CD4-positive, CD25-positive, alpha-beta regulatory T cell (primary cell): Measurements from ENCODE around the gene PRKAR2B. TPM values are rescaled to one million over a fixed set of nuclear protein-coding genes. Genes with fewer than 3 reads are reported as not detected.

ENCODE experiments used
- ATAC-seq, 2 donors: fragments of 150-1000 bp; cut with Tn5 transposase; one replicate each; pipeline ENCODE4 v1.10.0; 2021; ENCODE audit warnings: low read depth in 2 of 2, moderate number of reproducible peaks in 2 of 2, moderate library complexity in 1 of 2
- DNase-seq, 3 donors: peaks; one replicate each; pipeline versions ENCODE4 v3.0.0 to v3.0.0-alpha.2; 2012 to 2022; ENCODE audit warnings: mixed read lengths in 1 of 3
- H3K27ac ChIP-seq: one replicate; pipeline ENCODE4 v1.7.0; 2013; ENCODE audit warnings: mild to moderate bottlenecking, low read length; ENCODE audit not compliant: insufficient read depth, poor library complexity, severe bottlenecking
- H3K27me3 ChIP-seq: one replicate; pipeline ENCODE4 v1.7.0; 2013; ENCODE audit warnings: low read length; ENCODE audit not compliant: control insufficient read depth, insufficient read depth
- H3K36me3 ChIP-seq: one replicate; pipeline ENCODE4 v1.7.0; 2013; ENCODE audit warnings: mild to moderate bottlenecking, low read length, moderate library complexity; ENCODE audit not compliant: control insufficient read depth, insufficient read depth
- H3K4me1 ChIP-seq: 2 replicates; pipeline ENCODE4 v1.7.0; 2013; ENCODE audit warnings: mild to moderate bottlenecking, low read length; ENCODE audit not compliant: insufficient read depth, control insufficient read depth, poor library complexity, severe bottlenecking
- H3K4me3 ChIP-seq: one replicate; pipeline ENCODE4 v1.7.0; 2013; ENCODE audit warnings: low read depth, mild to moderate bottlenecking, low read length, moderate library complexity
- H3K9me3 ChIP-seq, 2 experiments: 1 replicate in 1 of 2; 2 replicates in 1 of 2; pipeline ENCODE4 v1.7.0; 2013; ENCODE audit warnings: low read length in 2 of 2, mild to moderate bottlenecking in 1 of 2, moderate library complexity in 1 of 2; ENCODE audit not compliant: control insufficient read depth in 2 of 2
- H3K27ac Mint-ChIP-seq, 3 donors: one replicate each; pipeline ENCODE4 v1.8.0; 2020 to 2022; ENCODE audit warnings: mild to moderate bottlenecking in 3 of 3, mixed read lengths in 3 of 3, moderate library complexity in 2 of 3
- H3K27me3 Mint-ChIP-seq: one replicate; pipeline ENCODE4 v1.8.0; 2022; ENCODE audit warnings: mild to moderate bottlenecking, mixed read lengths
- H3K36me3 Mint-ChIP-seq: one replicate; pipeline ENCODE4 v1.8.0; 2020; ENCODE audit warnings: mixed read lengths
- H3K4me1 Mint-ChIP-seq, 4 donors: one replicate each; pipeline ENCODE4 v1.8.0; 2020 to 2022; ENCODE audit warnings: mixed read lengths in 4 of 4, mild to moderate bottlenecking in 1 of 4
- H3K4me3 Mint-ChIP-seq, 4 donors: one replicate each; pipeline ENCODE4 v1.8.0; 2020 to 2022; ENCODE audit warnings: mild to moderate bottlenecking in 4 of 4, mixed read lengths in 4 of 4, moderate library complexity in 3 of 4
- H3K9me3 Mint-ChIP-seq, 7 donors: one replicate each; pipeline ENCODE4 v1.8.0; 2020 to 2022; ENCODE audit warnings: mixed read lengths in 7 of 7, mild to moderate bottlenecking in 3 of 7, moderate library complexity in 2 of 7
- polyA plus RNA-seq, 4 donors: library from polyadenylated mRNA; unstranded; fragments of 300-500 nt; fragmentation: Illumina TruSeq; gene quantifications; one replicate each; pipeline ENCODE4 v1.2.3, GENCODE V29; 2021
- total RNA-seq: library from RNA; stranded (reverse); gene quantifications from one replicate; pipeline ENCODE4 v1.2.3, GENCODE V29; 2022

PRKAR2B gene
- total and polyA plus RNA-seq, 5 donors from 2014 or later = 0.05 to 8.0 (median 0.11) TPM

GRCh38 chr7:107206706-107207105 is 162.2 kb downstream of the PRKAR2B start:
- H3K4me3 Mint-ChIP-seq = no peak overlapping the region
- ATAC-seq (no peak), DNase-seq (no peak)
- H3K36me3 ChIP-seq = peaks cover 87% of the 10 kb centered on the region
- no peaks in the 10 kb centered on the region for H3K27me3 Mint-ChIP-seq
- H3K4me3 ChIP-seq = no peak overlapping the region
- peaks cover 51% of the 10 kb centered on the region for H3K36me3 Mint-ChIP-seq
- H3K27ac ChIP-seq = no peak overlapping the region
- peaks cover 0 to 1% (median 0%) of the 10 kb centered on the region in 7 donors for H3K9me3 Mint-ChIP-seq
- H3K27me3 ChIP-seq = no peaks in the 10 kb centered on the region
- peak overlapping the region in 1 of 3 donors; percentile 23 for H3K27ac Mint-ChIP-seq
- H3K9me3 ChIP-seq = no peaks in the 10 kb centered on the region
- peaks cover 0 to 11% (median 3%) of the 10 kb centered on the region in 4 donors for H3K4me1 Mint-ChIP-seq
- H3K4me1 ChIP-seq = no peaks in the 10 kb centered on the region

DNA sequence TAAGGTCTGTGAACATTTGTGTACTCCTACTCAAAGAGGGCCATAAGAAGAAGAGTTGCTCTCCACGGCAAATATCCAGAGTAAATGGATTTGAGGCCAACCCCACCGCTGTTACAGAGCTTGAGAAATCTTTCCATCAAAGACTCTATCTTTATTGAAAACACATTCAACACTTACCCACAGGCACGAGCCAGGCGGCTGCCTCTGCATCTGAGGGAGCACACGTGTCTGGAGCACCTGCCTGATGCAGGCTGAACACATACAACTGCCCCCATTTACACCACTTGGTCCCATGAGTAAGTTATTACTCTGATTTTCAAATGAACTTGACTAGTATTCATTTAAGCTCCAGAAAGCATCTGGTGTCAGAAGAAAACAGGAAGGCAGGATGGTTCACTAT is 163.0 kb downstream of the PRKAR2B start:
- H3K27me3 ChIP-seq = no peaks in the 10 kb centered on the region
- Mint-ChIP-seq H3K36me3 (peaks cover 46% of the 10 kb centered on the region), H3K9me3 (peaks cover 0 to 1% (median 0%) of the 10 kb centered on the region in 7 donors), H3K27ac (peak overlapping the region in 1 of 3 donors; percentile 23), H3K4me1 (peaks cover 0 to 11% (median 3%) of the 10 kb centered on the region in 4 donors), H3K4me3 (no peak overlapping the region), H3K27me3 (no peaks in the 10 kb centered on the region)
- no peaks in the 10 kb centered on the region for H3K4me1 ChIP-seq
- DNase-seq (no peak), ATAC-seq (no peak)
- H3K27ac ChIP-seq = no peak overlapping the region
- H3K4me3 ChIP-seq = no peak overlapping the region
- H3K36me3 ChIP-seq = peaks cover 81% of the 10 kb centered on the region
- H3K9me3 ChIP-seq = no peaks in the 10 kb centered on the region

DNA sequence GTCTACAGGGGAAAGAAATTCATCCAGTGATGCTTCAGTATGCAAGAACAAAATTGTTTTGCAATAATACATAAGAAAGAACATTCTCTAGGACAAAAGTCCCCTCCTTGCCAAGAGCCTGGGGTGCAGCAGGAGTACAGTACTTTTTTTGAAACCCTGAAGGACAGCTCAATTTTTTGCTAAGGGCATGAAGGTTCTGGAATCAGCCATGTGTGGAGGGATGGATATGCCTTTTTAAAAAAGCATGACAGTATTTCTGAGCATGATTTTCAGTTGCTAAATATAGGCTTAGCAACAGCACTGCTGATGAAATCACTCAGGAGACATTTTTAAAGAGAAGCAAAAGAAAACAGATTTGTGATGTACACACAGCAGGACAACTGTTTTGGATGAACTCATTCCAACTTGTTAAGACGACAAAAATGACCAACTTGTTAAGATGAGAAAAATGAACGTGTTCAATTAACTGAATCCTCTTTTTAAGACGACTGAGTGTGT is 163.6 kb downstream of the PRKAR2B start:
- DNase-seq = no peak
- Mint-ChIP-seq H3K27ac (peak overlapping the region in 1 of 3 donors; percentile 78), H3K4me3 (no peak overlapping the region)

DNA sequence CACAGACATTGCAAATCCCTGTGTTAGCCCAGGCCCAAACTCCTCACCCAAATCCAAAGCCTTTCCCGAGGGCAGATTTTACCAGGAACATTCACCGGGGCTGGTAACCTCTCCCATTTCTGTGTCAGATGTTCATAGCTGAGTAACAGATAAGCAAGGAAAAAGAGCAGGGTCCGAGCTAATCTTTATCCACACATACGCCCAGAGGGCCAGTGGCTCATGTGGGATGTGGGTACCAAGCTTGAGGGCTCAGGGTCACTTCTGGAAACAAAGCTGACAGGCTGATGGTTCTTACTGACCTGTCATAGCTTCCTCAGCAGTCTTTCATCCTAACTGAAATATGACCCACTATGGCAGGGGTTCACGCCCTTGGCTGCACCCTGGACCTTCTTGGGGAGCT is 164.1 kb downstream of the PRKAR2B start:
- H3K27me3 Mint-ChIP-seq = no peaks in the 10 kb centered on the region
- Histone ChIP-seq H3K36me3 (peaks cover 72% of the 10 kb centered on the region), H3K4me3 (no peak overlapping the region), H3K27me3 (no peaks in the 10 kb centered on the region), H3K9me3 (no peaks in the 10 kb centered on the region), H3K27ac (no peak overlapping the region), H3K4me1 (no peaks in the 10 kb centered on the region)
- DNase-seq = no peak
- peaks cover 0 to 2% (median 0%) of the 10 kb centered on the region in 7 donors for H3K9me3 Mint-ChIP-seq
- H3K36me3 Mint-ChIP-seq = peaks cover 46% of the 10 kb centered on the region
- H3K4me1 Mint-ChIP-seq = peaks cover 0 to 11% (median 3%) of the 10 kb centered on the region in 4 donors
- no peak overlapping the region for H3K4me3 Mint-ChIP-seq
- ATAC-seq = no peak
- H3K27ac Mint-ChIP-seq = no peak overlapping the region

More for the DNA sequence above, 163.6 kb downstream of the PRKAR2B start:
- H3K27me3 Mint-ChIP-seq = no peaks in the 10 kb centered on the region
- Histone ChIP-seq H3K27ac (no peak overlapping the region), H3K27me3 (no peaks in the 10 kb centered on the region), H3K36me3 (peaks cover 75% of the 10 kb centered on the region), H3K4me3 (no peak overlapping the region), H3K9me3 (no peaks in the 10 kb centered on the region), H3K4me1 (no peaks in the 10 kb centered on the region)
- ATAC-seq = no peak
- H3K4me1 Mint-ChIP-seq = peaks cover 0 to 11% (median 3%) of the 10 kb centered on the region in 4 donors
- peaks cover 0 to 2% (median 0%) of the 10 kb centered on the region in 7 donors for H3K9me3 Mint-ChIP-seq
- peaks cover 43% of the 10 kb centered on the region for H3K36me3 Mint-ChIP-seq

- Mint-ChIP-seq H3K9me3 (peaks cover 0 to 4% (median 1%) of the 10 kb centered on the region in 7 donors), H3K27ac (peak overlapping the region; percentile 71 to 95 (median 80)), H3K27me3 (no peaks in the 10 kb centered on the region), H3K4me3 (no peak overlapping the region), H3K36me3 (peaks cover 42% of the 10 kb centered on the region), H3K4me1 (peaks cover 0 to 6% (median 3%) of the 10 kb centered on the region in 4 donors)
- no peaks in the 10 kb centered on the region for H3K27me3 ChIP-seq
- H3K4me3 ChIP-seq = no peak overlapping the region
- H3K27ac ChIP-seq = no peak overlapping the region
- no peaks in the 10 kb centered on the region for H3K4me1 ChIP-seq
- peaks cover 64% of the 10 kb centered on the region for H3K36me3 ChIP-seq
- DNase-seq (no peak), ATAC-seq (no peak)
- H3K9me3 ChIP-seq = peaks cover 5% of the 10 kb centered on the region in 2 experiments
These were observed 165.1 kb downstream of the PRKAR2B start for GRCh38 chr7:107209565-107209964.

- no peak overlapping the region for H3K4me3 ChIP-seq
- H3K27ac Mint-ChIP-seq = peak overlapping the region in 1 of 3 donors; percentile 31
These were observed 165.9 kb downstream of the PRKAR2B start for GRCh38 chr7:107210400-107210799.

More at GRCh38 chr7:107210400-107210799, 165.9 kb downstream of the PRKAR2B start:
- no peaks in the 10 kb centered on the region for H3K27me3 ChIP-seq
- H3K36me3 ChIP-seq = peaks cover 55% of the 10 kb centered on the region
- H3K4me1 ChIP-seq = no peaks in the 10 kb centered on the region
- ATAC-seq (no peak), DNase-seq (no peak)
- H3K9me3 ChIP-seq = peaks cover 5% of the 10 kb centered on the region in 2 experiments
- peaks cover 0 to 8% (median 3%) of the 10 kb centered on the region in 7 donors for H3K9me3 Mint-ChIP-seq
- peaks cover 0 to 6% (median 1%) of the 10 kb centered on the region in 4 donors for H3K4me1 Mint-ChIP-seq
- H3K36me3 Mint-ChIP-seq = peaks cover 43% of the 10 kb centered on the region
- H3K27me3 Mint-ChIP-seq = no peaks in the 10 kb centered on the region
- no peak overlapping the region for H3K4me3 Mint-ChIP-seq
- no peak overlapping the region for H3K27ac ChIP-seq

Other genes with a start within 250 kb of the PRKAR2B start
- gene PIK3CG, start 179.4 kb upstream of the PRKAR2B start, total RNA-seq = 35.4 TPM
- 10 to 100 TPM; 16.8 to 25.2 (median 20.2) TPM for gene PIK3CG, start 179.4 kb upstream of the PRKAR2B start, polyA plus RNA-seq
- gene HBP1, start 124.3 kb downstream of the PRKAR2B start, total RNA-seq = 249 TPM
- 10 to 100 TPM; 67.8 to 98.6 (median 87.7) TPM for gene HBP1, start 124.3 kb downstream of the PRKAR2B start, polyA plus RNA-seq